MCF 10A (cell line): ENCODE results near the gene ANKMY1. TPM values are rescaled to one million over a fixed set of nuclear protein-coding genes. Genes with fewer than 3 reads are reported as not detected.

ENCODE experiments used
- BruUV-seq: library from RNA; stranded (reverse); fragments of 400-500 nt; replicated peaks from 2 replicates; lab custom pipeline; 2021; lab: Mats Ljungman, UMichigan
- CTCF ChIA-PET: fragments of 300-600 bp; sonication (Branson Sonifier 250); formaldehyde crosslinking; extraction: SDS; loops from one replicate; lab custom pipeline; 2021; ENCODE audit warnings: antibody characterized with exemption, inconsistent platforms; lab: Yijun Ruan, JAX
- POLR2A ChIA-PET: fragments of 300-600, 350-650 bp; sonication (Branson Sonifier 250); formaldehyde crosslinking; extraction: SDS; loops from one replicate; lab custom pipeline; 2020; ENCODE audit warnings: antibody characterized with exemption, inconsistent platforms; lab: Yijun Ruan, JAX
- DNase-seq: peaks from one replicate; pipeline ENCODE4 v3.0.0-alpha.2; 2018; ENCODE audit not compliant: unreplicated experiment
- H3K27ac Mint-ChIP-seq: one replicate; pipeline ENCODE4 v1.8.0; 2022; ENCODE audit warnings: mild to moderate bottlenecking, low read depth, mixed read lengths; ENCODE audit not compliant: unreplicated experiment
- H3K27me3 Mint-ChIP-seq: one replicate; pipeline ENCODE4 v1.8.0; 2022; ENCODE audit warnings: mixed read lengths; ENCODE audit not compliant: insufficient read depth, unreplicated experiment
- H3K36me3 Mint-ChIP-seq: one replicate; pipeline ENCODE4 v1.8.0; 2022; ENCODE audit warnings: mild to moderate bottlenecking, moderate library complexity, mixed read lengths; ENCODE audit not compliant: insufficient read depth, unreplicated experiment
- H3K4me1 Mint-ChIP-seq: one replicate; pipeline ENCODE4 v1.8.0; 2022; ENCODE audit warnings: mixed read lengths; ENCODE audit not compliant: insufficient read depth, unreplicated experiment
- H3K4me3 Mint-ChIP-seq: one replicate; pipeline ENCODE4 v1.8.0; 2022; ENCODE audit warnings: mild to moderate bottlenecking, moderate library complexity, mixed read lengths; ENCODE audit not compliant: unreplicated experiment
- H3K9me3 Mint-ChIP-seq: one replicate; pipeline ENCODE4 v1.8.0; 2022; ENCODE audit warnings: mixed read lengths; ENCODE audit not compliant: unreplicated experiment
- intact Hi-C: fragments of 100-400 bp; cut with micrococcal nuclease; formaldehyde crosslinking; loops from 2 replicates; pipeline ENCODE4 v1.14.1; 2022
- total RNA-seq: library from RNA; stranded (reverse); gene quantifications from 2 replicates; pipeline ENCODE4 v1.2.3, GENCODE V29; 2022
- TF ChIP-seq, protein P1 (sequence below): fragments of 200-600 bp; IDR thresholded peaks from one replicate; pipeline ENCODE4 v1.8.0; 2022; ENCODE audit warnings: antibody characterized with exemption, mild to moderate bottlenecking; ENCODE audit not compliant: unreplicated experiment

ANKMY1 gene
- total RNA-seq, 1 experiment from 2014 or later, result 22.2 TPM

DNA sequence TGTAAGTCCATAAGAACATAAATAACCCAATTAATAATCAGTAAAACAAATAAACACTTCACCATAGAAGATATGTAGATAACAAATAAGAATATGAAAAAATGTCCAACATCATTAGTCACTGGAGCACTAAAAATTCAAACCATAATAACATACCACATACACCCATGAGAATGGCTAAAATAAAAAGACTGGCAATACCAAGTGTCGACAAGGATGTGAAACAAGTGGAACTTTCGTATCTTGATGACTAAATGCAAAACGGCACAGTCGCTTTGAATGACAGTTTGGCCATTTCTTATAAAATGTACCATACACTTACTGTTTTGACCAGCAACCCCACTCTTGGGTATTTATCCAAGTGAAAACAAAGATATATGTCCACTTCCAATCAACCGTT lies 26.8 kb downstream of the ANKMY1 start:
- Mint-ChIP-seq H3K9me3 (peaks cover 28% of the 10 kb centered on the region), H3K4me1 (no peaks in the 10 kb centered on the region), H3K4me3 (no peak overlapping the region), H3K27ac (no peak overlapping the region), H3K36me3 (peaks cover 21% of the 10 kb centered on the region), H3K27me3 (no peaks in the 10 kb centered on the region)
- ChIA-PET POLR2A (no interaction called here), CTCF (interaction anchor here (1.3 kb wide), 1 partner anchor 36 kb away, joined by 3 read pairs; no protein-coding TSS in a partner anchor)
- no TSS peak for BruUV-seq
- DNase-seq, result no peak
- TF ChIP-seq, protein P1, sequence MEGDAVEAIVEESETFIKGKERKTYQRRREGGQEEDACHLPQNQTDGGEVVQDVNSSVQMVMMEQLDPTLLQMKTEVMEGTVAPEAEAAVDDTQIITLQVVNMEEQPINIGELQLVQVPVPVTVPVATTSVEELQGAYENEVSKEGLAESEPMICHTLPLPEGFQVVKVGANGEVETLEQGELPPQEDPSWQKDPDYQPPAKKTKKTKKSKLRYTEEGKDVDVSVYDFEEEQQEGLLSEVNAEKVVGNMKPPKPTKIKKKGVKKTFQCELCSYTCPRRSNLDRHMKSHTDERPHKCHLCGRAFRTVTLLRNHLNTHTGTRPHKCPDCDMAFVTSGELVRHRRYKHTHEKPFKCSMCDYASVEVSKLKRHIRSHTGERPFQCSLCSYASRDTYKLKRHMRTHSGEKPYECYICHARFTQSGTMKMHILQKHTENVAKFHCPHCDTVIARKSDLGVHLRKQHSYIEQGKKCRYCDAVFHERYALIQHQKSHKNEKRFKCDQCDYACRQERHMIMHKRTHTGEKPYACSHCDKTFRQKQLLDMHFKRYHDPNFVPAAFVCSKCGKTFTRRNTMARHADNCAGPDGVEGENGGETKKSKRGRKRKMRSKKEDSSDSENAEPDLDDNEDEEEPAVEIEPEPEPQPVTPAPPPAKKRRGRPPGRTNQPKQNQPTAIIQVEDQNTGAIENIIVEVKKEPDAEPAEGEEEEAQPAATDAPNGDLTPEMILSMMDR, result no peak
- intact Hi-C loops, result no loop called here

DNA sequence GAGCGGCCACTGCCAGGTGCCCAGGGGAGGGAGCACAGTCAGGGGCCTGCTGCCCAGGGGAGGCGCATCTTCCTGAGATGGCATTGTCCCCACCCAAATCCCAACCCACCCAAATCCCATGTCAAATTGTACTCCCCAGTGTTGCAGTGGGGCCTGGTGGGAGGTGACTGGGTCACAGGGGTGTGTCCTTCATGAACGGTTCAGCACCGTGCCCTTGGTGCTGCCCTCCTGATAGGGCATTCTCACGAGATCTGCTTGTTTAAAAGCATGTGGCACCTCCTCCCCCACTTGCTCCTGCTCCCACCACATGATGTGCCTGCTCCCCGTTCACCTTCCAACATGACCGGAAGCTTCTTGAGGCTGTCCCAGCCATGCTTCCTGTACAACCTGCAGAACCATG lies 27.6 kb downstream of the ANKMY1 start:
- intact Hi-C loops, result no loop called here
- Mint-ChIP-seq H3K4me1 (no peaks in the 10 kb centered on the region), H3K9me3 (peaks cover 29% of the 10 kb centered on the region), H3K36me3 (peaks cover 27% of the 10 kb centered on the region), H3K27me3 (no peaks in the 10 kb centered on the region), H3K4me3 (no peak overlapping the region), H3K27ac (no peak overlapping the region)
- TF ChIP-seq, protein P1, result no peak
- BruUV-seq, result no TSS peak
- POLR2A ChIA-PET, result no interaction called here
- CTCF ChIA-PET, result interaction anchor here (0.7 kb wide), 1 partner anchor 16 kb away, joined by 3 read pairs; no protein-coding TSS in a partner anchor
- DNase-seq, result no peak

DNA sequence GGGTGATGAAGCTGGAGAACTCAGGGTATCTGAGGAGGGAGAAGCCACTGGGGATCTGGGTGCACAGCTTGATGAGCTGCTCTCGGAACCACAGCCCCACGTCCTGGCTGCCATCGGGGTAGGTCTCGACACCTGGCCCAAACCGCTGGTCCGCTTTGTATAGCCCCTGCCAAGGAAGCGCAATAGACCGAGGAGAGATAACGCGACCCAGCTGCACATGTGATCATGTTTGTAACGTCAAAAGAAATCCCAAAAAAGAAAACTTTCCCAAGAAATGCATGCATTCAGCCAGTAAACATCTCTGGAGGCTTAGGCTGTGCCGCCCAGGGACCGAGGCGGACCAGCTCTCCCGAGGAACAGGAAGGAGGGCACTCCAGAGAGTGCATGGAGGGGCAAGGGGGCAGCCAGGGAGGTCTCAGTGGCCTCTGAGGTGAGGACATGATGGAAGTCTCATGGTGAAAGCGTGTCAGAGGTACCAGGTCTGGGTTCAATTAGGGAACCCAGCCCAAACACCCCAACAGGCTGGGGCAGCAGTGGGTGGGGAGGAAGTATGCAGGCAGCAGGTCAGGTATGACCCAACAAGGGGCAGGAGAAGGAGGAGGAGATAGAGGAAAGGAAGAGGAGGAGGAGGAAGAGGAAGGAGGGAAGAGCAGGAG lies 28.3 kb downstream of the ANKMY1 start:
- ChIA-PET POLR2A (interaction anchor here (0.6 kb wide), 1 partner anchor 22 kb away, joined by 3 read pairs; no protein-coding TSS in a partner anchor), CTCF (interaction anchor here (1.6 kb wide), 1 partner anchor 15 kb away, joined by 10 read pairs; no protein-coding TSS in a partner anchor)
- DNase-seq, result no peak
- no peak overlapping the region for H3K4me3 Mint-ChIP-seq
- TF ChIP-seq, protein P1, result no peak
- no peaks in the 10 kb centered on the region for H3K4me1 Mint-ChIP-seq
- H3K27ac Mint-ChIP-seq, result no peak overlapping the region
- no TSS peak for BruUV-seq
- peaks cover 32% of the 10 kb centered on the region for H3K36me3 Mint-ChIP-seq
- H3K9me3 Mint-ChIP-seq, result peaks cover 35% of the 10 kb centered on the region
- intact Hi-C loops, result no loop called here
- H3K27me3 Mint-ChIP-seq, result no peaks in the 10 kb centered on the region

DNA sequence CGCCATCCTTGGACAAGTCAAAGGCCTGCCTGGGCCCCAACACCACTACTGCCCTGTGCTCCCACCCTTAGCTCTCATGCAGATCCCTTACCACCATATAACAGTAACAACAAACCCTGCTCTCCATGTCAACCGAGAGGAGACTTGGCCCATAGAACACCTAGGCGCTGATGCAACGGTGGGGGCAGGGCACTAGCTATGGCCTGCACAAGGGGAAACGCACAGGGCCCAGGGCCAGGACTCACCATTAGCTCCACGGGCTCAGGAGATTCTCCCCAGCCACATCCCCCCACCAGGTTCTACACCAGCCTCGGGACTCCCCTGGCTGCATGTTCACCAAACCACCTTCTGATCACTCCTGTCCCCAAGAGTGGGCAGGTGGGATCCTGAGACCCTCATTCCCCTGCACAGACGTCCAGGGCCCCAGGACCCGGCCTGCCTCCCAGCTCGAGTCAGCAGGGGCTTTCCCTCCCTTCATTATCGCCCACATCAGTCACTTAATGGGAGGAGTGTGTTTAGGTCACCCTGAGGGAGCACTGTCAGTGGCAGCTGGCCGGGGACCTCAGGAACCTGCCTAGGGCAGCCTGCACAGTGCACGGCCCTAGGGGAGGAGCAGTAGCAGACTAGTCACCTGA lies 29.3 kb downstream of the ANKMY1 start:
- H3K27me3 Mint-ChIP-seq, result no peaks in the 10 kb centered on the region
- POLR2A ChIA-PET, result interaction anchor here (0.6 kb wide), 1 partner anchor 23 kb away, joined by 3 read pairs; no protein-coding TSS in a partner anchor
- intact Hi-C loops, result no loop called here
- no peak overlapping the region for H3K27ac Mint-ChIP-seq
- peaks cover 42% of the 10 kb centered on the region for H3K36me3 Mint-ChIP-seq
- no peaks in the 10 kb centered on the region for H3K4me1 Mint-ChIP-seq
- DNase-seq, result no peak
- peaks cover 35% of the 10 kb centered on the region for H3K9me3 Mint-ChIP-seq
- BruUV-seq, result no TSS peak
- CTCF ChIA-PET, result interaction anchor here (0.5 to 1.6 kb wide), 3 partner anchors 14 to 482 kb away, joined by 3 to 10 read pairs (median 3); no protein-coding TSS in a partner anchor
- TF ChIP-seq, protein P1, result no peak
- no peak overlapping the region for H3K4me3 Mint-ChIP-seq
